Lower leg skin (tissue), 4 donors: ENCODE results near the gene GRK6. TPM values are rescaled to one million over a fixed set of nuclear protein-coding genes. Genes with fewer than 3 reads are reported as not detected.

Source experiments
- DNase-seq, 2 donors: peaks; one replicate each; pipeline ENCODE4 v3.0.0-alpha.2; 2019; ENCODE audit warnings: low spot score in 2 of 2
- H3K4me3 ChIP-seq: fragments of 200-600 bp; sonication (generic); 2 replicates; pipeline ENCODE4 v1.5.1; 2017; ENCODE audit warnings: mild to moderate bottlenecking, low read depth; ENCODE audit not compliant: poor library complexity, severe bottlenecking
- CTCF ChIP-seq, 3 donors: fragments of 450-650 bp; IDR thresholded peaks; one replicate each; pipeline ENCODE4 v1.5.1; 2016; ENCODE audit warnings: antibody characterized with exemption in 3 of 3, mild to moderate bottlenecking in 3 of 3, moderate library complexity in 2 of 3
- POLR2A ChIP-seq, 2 donors: fragments of 450-650 bp; IDR thresholded peaks; one replicate each; pipeline ENCODE4 v1.6.1; 2016 to 2017; ENCODE audit warnings: antibody characterized with exemption in 2 of 2, mild to moderate bottlenecking in 1 of 2, moderate library complexity in 1 of 2
- WGBS, 2 donors: methylation state at CpG; one replicate each; pipeline ENCODE4 v1.1.5; 2018; 5-methylcytosine and 5-hydroxymethylcytosine counted together
- intact Hi-C: fragments of 100-400 bp; cut with DNase I; formaldehyde crosslinking; loops from one replicate; pipeline ENCODE4 v1.15.0; 2023; ENCODE audit warnings: low total_unique reads
- total RNA-seq, 4 donors: library from RNA; depleted of rRNA; stranded (reverse); fragments of >200 nt; gene quantifications; one replicate each; pipeline ENCODE4 v1.1.0, GENCODE V29; 2016

Gene GRK6
- total RNA-seq, 4 donors from 2014 or later = 29.5 to 56.7 (median 38.1) TPM

- DNase-seq = peak; percentile 90 to 99
- TF ChIP-seq POLR2A (IDR thresholded peaks at IDR 0.05) = no peak
- TF ChIP-seq CTCF (IDR thresholded peaks at IDR 0.05) = peak in 1 of 3 donors; percentile 7
- peak overlapping the region; percentile 24 for H3K4me3 ChIP-seq
- intact Hi-C loops = loop anchor here (2.0 to 10.0 kb wide), 2 partner anchors 51 to 141 kb away; partner anchors contain the start of gene MXD3
- 1% methylated on average over 16 to 23 of the region's 76 CpGs for WGBS, 2 donors
Observed at GRCh38 chr5:177455661-177456590, 29.4 kb downstream of the GRK6 start.

GRCh38 chr5:177456591-177456964 is 30.1 kb downstream of the GRK6 start:
- WGBS, 2 donors = 28 to 30% methylated on average over 10 to 11 of the region's 12 CpGs
- intact Hi-C loops = loop anchor here (10.0 kb wide), 1 partner anchor 142 kb away; the partner anchor contains the start of gene MXD3
- no peak for DNase-seq
- no peak for TF ChIP-seq POLR2A (IDR thresholded peaks at IDR 0.05)
- no peak for TF ChIP-seq CTCF (IDR thresholded peaks at IDR 0.05)
- no peak overlapping the region for H3K4me3 ChIP-seq

GRCh38 chr5:177456976-177457851 is 30.7 kb downstream of the GRK6 start:
- DNase-seq = peak; percentile 76 to 92
- H3K4me3 ChIP-seq = no peak overlapping the region
- WGBS, 2 donors = 56% methylated on average over 23 to 24 of the region's 24 CpGs
- intact Hi-C loops = loop anchor here (10.0 kb wide), 1 partner anchor 142 kb away; the partner anchor contains the start of gene MXD3
- TF ChIP-seq CTCF (IDR thresholded peaks at IDR 0.05) (no peak), POLR2A (IDR thresholded peaks at IDR 0.05) (no peak)

GRCh38 chr5:177457852-177458681 is 31.6 kb downstream of the GRK6 start:
- no peak for DNase-seq
- H3K4me3 ChIP-seq = no peak overlapping the region
- TF ChIP-seq CTCF (IDR thresholded peaks at IDR 0.05) (no peak), POLR2A (IDR thresholded peaks at IDR 0.05) (no peak)
- 77 to 82% methylated on average over 10 to 19 of the region's 20 CpGs for WGBS, 2 donors
- intact Hi-C loops = loop anchor here (10.0 kb wide), 1 partner anchor 143 kb away; the partner anchor contains the start of gene MXD3

- TF ChIP-seq POLR2A (IDR thresholded peaks at IDR 0.05) (no peak), CTCF (IDR thresholded peaks at IDR 0.05) (no peak)
- 75 to 78% methylated on average over 13 to 14 of the region's 14 CpGs for WGBS, 2 donors
- no peak for DNase-seq
- intact Hi-C loops = loop anchor here (10.0 kb wide), 1 partner anchor 144 kb away; the partner anchor contains the start of gene MXD3
- H3K4me3 ChIP-seq = no peak overlapping the region
Observed at GRCh38 chr5:177458912-177459350, 32.5 kb downstream of the GRK6 start.
